Effector memory CD4-positive, alpha-beta T cell (primary cell): ENCODE data around the gene CACNB4.
"Not testable (repeated sequence)": the region's sequence is repeated elsewhere in the genome, so short reads cannot be mapped to it uniquely, and the experiment has no call there.

Source experiments
- DNase-seq, 3 donors: peaks; one replicate each; pipeline ENCODE4 v3.0.0-alpha.2; 2020
- H3K27ac ChIP-seq: 2 replicates; pipeline ENCODE4 v1.7.0; 2013; ENCODE audit warnings: mild to moderate bottlenecking, low read length, moderate library complexity; ENCODE audit not compliant: insufficient read depth, poor library complexity, severe bottlenecking
- H3K27me3 ChIP-seq: replicated peaks from 2 replicates; pipeline ENCODE4 v1.7.0; 2013; ENCODE audit warnings: mild to moderate bottlenecking, low read length; ENCODE audit not compliant: insufficient read depth, control insufficient read depth, poor library complexity, severe bottlenecking
- H3K36me3 ChIP-seq: 2 replicates; pipeline ENCODE4 v1.7.0; 2013; ENCODE audit warnings: mild to moderate bottlenecking, low read length, moderate library complexity; ENCODE audit not compliant: control insufficient read depth, insufficient read depth
- H3K4me1 ChIP-seq: 2 replicates; pipeline ENCODE4 v1.7.0; 2013; ENCODE audit warnings: low read length, mild to moderate bottlenecking; ENCODE audit not compliant: control insufficient read depth, insufficient read depth, poor library complexity, severe bottlenecking
- H3K4me3 ChIP-seq: 2 replicates; pipeline ENCODE4 v1.7.0; 2013; ENCODE audit warnings: low read length, low read depth, mild to moderate bottlenecking; ENCODE audit not compliant: insufficient read depth, poor library complexity, severe bottlenecking
- H3K9me3 ChIP-seq: 2 replicates; pipeline ENCODE4 v1.7.0; 2013; ENCODE audit warnings: mild to moderate bottlenecking, low read length, moderate library complexity; ENCODE audit not compliant: control insufficient read depth

Gene CACNB4

GRCh38 chr2:152042636-152043615 is 55.9 kb downstream of the CACNB4 start:
- no peak overlapping the region for H3K27ac ChIP-seq
- no peak overlapping the region for H3K4me3 ChIP-seq
- no peaks in the 10 kb centered on the region for H3K27me3 ChIP-seq
- no peaks in the 10 kb centered on the region for H3K36me3 ChIP-seq
- H3K9me3 ChIP-seq = no peaks in the 10 kb centered on the region
- no peak for DNase-seq
- H3K4me1 ChIP-seq = no peaks in the 10 kb centered on the region

GRCh38 chr2:152038441-152038958 is 60.3 kb downstream of the CACNB4 start:
- H3K27me3 ChIP-seq = no peaks in the 10 kb centered on the region
- H3K4me3 ChIP-seq = no peak overlapping the region
- DNase-seq = no peak
- H3K27ac ChIP-seq = no peak overlapping the region
- no peaks in the 10 kb centered on the region for H3K9me3 ChIP-seq
- no peaks in the 10 kb centered on the region for H3K4me1 ChIP-seq
- no peaks in the 10 kb centered on the region for H3K36me3 ChIP-seq

- no peaks in the 10 kb centered on the region for H3K9me3 ChIP-seq
- no peak overlapping the region for H3K27ac ChIP-seq
- H3K4me3 ChIP-seq = no peak overlapping the region
- DNase-seq = no peak
- H3K36me3 ChIP-seq = no peaks in the 10 kb centered on the region
- no peaks in the 10 kb centered on the region for H3K27me3 ChIP-seq
- no peaks in the 10 kb centered on the region for H3K4me1 ChIP-seq
Observed at GRCh38 chr2:152037743-152038435, 61.0 kb downstream of the CACNB4 start.

- peak in 1 of 3 donors; percentile 16 for DNase-seq
- Histone ChIP-seq H3K4me1 (no peaks in the 10 kb centered on the region), H3K27ac (no peak overlapping the region), H3K27me3 (no peaks in the 10 kb centered on the region), H3K9me3 (no peaks in the 10 kb centered on the region), H3K4me3 (no peak overlapping the region), H3K36me3 (no peaks in the 10 kb centered on the region)
Observed at GRCh38 chr2:152036611-152037469, 62.0 kb downstream of the CACNB4 start.

- H3K4me3 ChIP-seq = no peak overlapping the region
- DNase-seq = no peak
- H3K36me3 ChIP-seq = no peaks in the 10 kb centered on the region
- H3K4me1 ChIP-seq = no peaks in the 10 kb centered on the region
- H3K9me3 ChIP-seq = no peaks in the 10 kb centered on the region
- no peak overlapping the region for H3K27ac ChIP-seq
- no peaks in the 10 kb centered on the region for H3K27me3 ChIP-seq
Observed at GRCh38 chr2:152034257-152034801, 64.5 kb downstream of the CACNB4 start.

- H3K9me3 ChIP-seq = no peaks in the 10 kb centered on the region
- no peaks in the 10 kb centered on the region for H3K36me3 ChIP-seq
- H3K4me3 ChIP-seq = no peak overlapping the region
- DNase-seq = no peak
- H3K4me1 ChIP-seq = no peaks in the 10 kb centered on the region
- H3K27me3 ChIP-seq = no peaks in the 10 kb centered on the region
- no peak overlapping the region for H3K27ac ChIP-seq
Observed at GRCh38 chr2:152033011-152033925, 65.6 kb downstream of the CACNB4 start.

- Histone ChIP-seq H3K9me3 (no peaks in the 10 kb centered on the region), H3K4me3 (no peak overlapping the region), H3K27ac (no peak overlapping the region), H3K4me1 (no peaks in the 10 kb centered on the region), H3K36me3 (no peaks in the 10 kb centered on the region), H3K27me3 (no peaks in the 10 kb centered on the region)
- DNase-seq = no peak
Observed at GRCh38 chr2:152031747-152032306, 67.0 kb downstream of the CACNB4 start.

- H3K36me3 ChIP-seq, H3K9me3 ChIP-seq, H3K4me3 ChIP-seq, H3K4me1 ChIP-seq, H3K27me3 ChIP-seq, DNase-seq, H3K27ac ChIP-seq: not testable (repeated sequence)
Observed at GRCh38 chr2:152030596-152031328, 68.1 kb downstream of the CACNB4 start.
